ENCODE results near the gene SSTR5.

SSTR5 gene

DNA sequence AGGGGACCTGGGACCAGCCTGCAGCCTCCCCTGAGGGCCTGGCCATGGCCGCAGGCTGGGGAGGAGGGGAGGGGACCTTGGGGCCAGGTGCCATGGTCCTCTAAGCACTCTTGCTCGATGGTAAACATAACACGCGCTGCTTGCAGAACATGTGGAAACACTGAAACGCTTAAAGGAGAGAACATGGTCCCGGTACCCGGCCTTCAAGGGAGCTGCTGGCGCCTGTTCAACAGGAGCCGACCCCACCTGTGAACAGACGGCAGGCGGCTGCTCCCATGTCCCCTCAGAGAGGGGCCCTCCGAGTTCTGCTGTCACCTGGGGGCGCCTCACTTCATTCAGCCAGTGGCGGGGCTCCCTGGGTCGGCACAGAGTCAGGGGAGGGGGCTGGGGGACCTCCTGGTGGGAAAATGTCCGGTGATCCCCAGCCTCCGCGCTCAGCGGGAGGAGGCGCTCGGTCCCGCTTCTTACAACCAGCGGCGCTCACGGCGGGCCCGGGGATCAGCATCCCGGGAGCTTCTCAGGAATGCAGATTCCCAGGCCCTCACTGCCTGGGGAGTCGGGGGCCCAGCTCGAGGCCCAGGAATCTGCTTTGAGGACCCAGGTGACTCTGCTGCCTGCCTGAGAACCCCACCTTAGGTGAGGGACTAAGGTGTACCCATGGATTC is 854 bp upstream of the SSTR5 start:
- Mint-ChIP-seq H3K27me3 (peaks cover 65% of the 10 kb centered on the region), H3K4me3 (no peak overlapping the region), H3K36me3 (peaks cover 5% of the 10 kb centered on the region), H3K27ac (no peak overlapping the region), H3K9me3 (peaks cover 2% of the 10 kb centered on the region), H3K4me1 (peaks cover 4% of the 10 kb centered on the region)
- no peak for ATAC-seq

- no peak for ATAC-seq
- Mint-ChIP-seq H3K36me3 (peaks cover 5% of the 10 kb centered on the region), H3K4me1 (peaks cover 4% of the 10 kb centered on the region), H3K27ac (no peak overlapping the region), H3K4me3 (no peak overlapping the region), H3K9me3 (no peaks in the 10 kb centered on the region), H3K27me3 (peaks cover 65% of the 10 kb centered on the region)
Observed at GRCh38 chr16:1073262-1073558, 663 bp downstream of the SSTR5 start.

DNA sequence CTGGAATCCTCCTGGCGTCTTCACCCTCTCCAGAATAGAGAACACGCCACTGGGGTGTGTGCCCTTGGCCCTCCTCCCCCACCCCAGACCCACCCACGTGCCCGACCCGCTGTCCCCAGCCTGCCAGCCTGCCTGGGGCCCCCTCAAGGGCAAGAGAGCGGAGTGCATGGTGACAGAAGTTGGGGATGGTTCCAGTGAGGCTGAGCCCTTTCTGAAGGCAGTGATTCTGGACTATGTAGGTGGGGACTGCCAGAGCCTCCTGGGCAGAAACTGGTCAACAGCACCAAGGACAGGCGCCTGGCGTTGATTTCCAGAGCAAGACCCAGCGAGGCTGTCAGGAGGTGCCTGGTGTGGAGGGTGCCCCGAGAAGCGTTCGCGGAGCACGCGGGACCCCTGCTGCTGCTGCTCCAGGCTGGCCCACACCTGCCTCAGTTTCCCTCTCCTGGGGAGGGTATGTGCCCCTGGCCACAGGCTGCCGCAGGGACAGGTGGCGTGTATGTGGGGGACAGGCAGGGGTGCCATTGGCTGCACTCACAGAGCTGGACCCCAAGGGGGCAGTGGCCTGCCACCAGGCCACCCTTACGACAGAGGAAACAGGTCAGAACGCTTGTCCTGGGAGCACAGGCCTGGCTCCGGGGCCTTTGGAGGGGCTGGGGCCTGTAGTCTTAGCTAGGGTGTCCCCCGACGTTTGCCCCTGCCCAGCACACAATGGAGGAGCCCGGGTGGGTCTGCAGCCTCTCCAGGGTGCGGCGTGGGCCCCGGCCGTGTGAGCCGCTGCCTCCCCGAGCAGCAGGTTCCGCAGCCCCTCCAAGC is 1.2 kb downstream of the SSTR5 start:
- no peak overlapping the region for H3K4me3 Mint-ChIP-seq
- no peak overlapping the region for H3K27ac Mint-ChIP-seq
- H3K36me3 Mint-ChIP-seq, result peaks cover 5% of the 10 kb centered on the region
- no peak for ATAC-seq
- peaks cover 63% of the 10 kb centered on the region for H3K27me3 Mint-ChIP-seq
- H3K4me1 Mint-ChIP-seq, result peaks cover 4% of the 10 kb centered on the region
- H3K9me3 Mint-ChIP-seq, result no peaks in the 10 kb centered on the region

- Mint-ChIP-seq H3K36me3 (peaks cover 5% of the 10 kb centered on the region), H3K4me3 (no peak overlapping the region), H3K9me3 (no peaks in the 10 kb centered on the region), H3K27me3 (peaks cover 58% of the 10 kb centered on the region), H3K27ac (no peak overlapping the region), H3K4me1 (peaks cover 4% of the 10 kb centered on the region)
- no peak for ATAC-seq
Observed at GRCh38 chr16:1074379-1074649, 1.8 kb downstream of the SSTR5 start.

DNA sequence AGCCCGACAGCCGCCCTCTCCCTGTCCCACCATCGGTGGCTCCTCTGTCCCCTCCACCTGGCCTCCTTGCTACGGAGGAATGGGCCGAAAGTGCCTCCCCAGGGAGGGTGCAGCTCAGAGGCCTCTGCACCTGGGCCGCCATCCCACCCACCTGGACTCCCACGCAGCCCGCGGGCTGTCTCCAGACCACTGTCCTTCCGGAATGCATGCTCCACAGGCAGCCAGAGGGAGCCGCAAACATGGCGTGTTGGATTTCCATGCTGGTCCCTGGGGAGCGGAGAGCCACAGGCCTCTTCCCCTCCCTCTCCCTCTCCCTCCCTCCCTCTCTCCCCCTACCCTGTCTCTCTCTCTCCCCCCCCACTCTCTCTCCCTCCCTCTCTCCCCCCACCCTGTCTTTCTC is 3.0 kb downstream of the SSTR5 start:
- Mint-ChIP-seq H3K36me3 (peaks cover 5% of the 10 kb centered on the region), H3K27ac (no peak overlapping the region), H3K4me1 (no peaks in the 10 kb centered on the region), H3K4me3 (no peak overlapping the region), H3K9me3 (no peaks in the 10 kb centered on the region), H3K27me3 (peaks cover 47% of the 10 kb centered on the region)
- ATAC-seq, result no peak

DNA sequence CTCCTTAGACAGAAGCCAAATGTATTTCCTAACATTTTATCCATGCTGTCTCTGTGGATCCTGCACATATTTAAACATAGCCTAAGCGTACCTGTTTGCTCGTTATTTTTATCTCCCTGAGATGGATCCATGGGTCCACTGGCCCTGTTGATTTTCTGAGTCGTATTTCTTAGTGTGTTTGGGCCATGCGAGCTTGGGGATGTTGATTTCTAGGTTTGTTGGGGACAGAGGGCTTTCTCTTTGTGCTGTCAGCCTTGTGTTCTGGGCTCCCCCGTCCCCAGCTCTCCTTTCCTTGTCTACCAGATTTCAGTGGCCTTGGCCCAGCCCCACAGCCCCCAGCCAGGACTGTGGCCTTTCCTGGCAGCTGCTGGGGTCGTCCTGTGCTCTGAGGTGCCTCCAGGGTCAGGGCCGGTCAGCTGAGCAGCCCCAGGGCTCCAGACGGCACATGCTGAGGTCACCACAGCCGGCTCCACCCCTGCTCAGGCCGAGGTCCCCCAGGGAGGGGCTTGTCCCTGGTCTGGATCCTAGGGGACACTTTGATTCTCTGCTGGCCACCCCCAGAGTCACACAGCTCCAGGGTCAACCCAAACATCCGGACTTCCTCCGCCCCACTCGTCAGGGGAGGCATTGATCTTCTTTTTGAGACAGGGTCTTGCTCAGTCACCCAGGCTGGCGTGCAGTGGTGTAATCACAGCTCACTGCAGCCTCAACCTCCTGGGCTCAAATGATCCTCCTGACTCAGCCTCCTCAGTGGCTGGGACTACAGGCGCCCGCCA is 4.4 kb downstream of the SSTR5 start:
- Mint-ChIP-seq H3K4me3 (no peak overlapping the region), H3K36me3 (peaks cover 5% of the 10 kb centered on the region), H3K4me1 (no peaks in the 10 kb centered on the region), H3K27ac (no peak overlapping the region), H3K9me3 (no peaks in the 10 kb centered on the region), H3K27me3 (peaks cover 37% of the 10 kb centered on the region)
- ATAC-seq, result no peak

DNA sequence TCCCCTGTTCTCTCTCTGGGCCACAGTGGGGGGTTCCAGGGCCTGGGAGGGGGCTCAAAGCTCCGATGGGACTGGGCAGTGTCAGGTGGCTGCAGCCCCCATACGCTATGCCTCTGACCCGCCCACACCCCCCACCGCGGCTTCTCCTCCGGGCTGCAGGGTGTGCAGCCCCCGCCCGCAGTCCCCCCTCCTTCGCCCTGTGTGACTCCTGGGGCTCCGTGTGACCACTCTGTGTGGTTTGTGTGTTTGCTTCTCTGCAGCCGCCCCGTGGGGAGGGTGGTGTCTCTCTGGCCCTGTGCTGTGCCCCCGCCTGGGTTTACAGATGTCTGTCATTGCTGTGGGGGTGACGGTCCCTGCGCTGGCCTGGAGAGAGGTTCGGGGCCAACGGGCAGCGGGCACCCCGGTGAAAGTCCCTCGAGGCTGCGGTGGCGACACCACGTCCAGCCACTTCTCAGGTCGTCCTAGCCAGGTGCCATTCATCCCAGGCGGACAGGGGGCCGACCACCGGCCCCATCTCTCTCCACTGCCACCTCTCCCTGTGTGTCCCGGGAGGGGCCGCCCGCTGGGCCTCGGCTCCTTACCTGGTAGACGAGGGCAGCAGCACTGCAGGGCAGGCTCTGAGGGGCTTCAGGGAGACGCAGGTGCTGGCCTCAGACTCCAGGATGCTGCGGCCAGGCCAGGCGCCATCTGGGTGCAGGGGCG is 5.5 kb downstream of the SSTR5 start:
- Mint-ChIP-seq H3K4me3 (no peak overlapping the region), H3K9me3 (no peaks in the 10 kb centered on the region), H3K36me3 (peaks cover 5% of the 10 kb centered on the region), H3K27me3 (peaks cover 40% of the 10 kb centered on the region), H3K4me1 (no peaks in the 10 kb centered on the region), H3K27ac (no peak overlapping the region)
- ATAC-seq, result no peak

DNA sequence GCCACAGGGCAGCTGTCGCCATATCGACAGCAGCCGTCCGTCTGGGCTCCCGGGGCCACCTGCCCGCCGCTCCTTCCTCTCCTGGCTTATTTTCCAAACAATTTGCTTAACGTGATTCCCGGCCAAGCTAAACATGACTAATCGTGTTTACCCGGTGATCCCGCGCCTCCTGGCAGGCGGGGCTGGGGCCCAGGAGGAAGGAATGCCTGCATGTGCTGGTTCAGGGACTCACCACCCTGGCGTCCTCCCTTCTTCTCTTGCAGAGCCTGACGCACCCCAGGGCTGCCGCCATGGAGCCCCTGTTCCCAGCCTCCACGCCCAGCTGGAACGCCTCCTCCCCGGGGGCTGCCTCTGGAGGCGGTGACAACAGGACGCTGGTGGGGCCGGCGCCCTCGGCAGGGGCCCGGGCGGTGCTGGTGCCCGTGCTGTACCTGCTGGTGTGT is 6.1 kb downstream of the SSTR5 start:
- peaks cover 42% of the 10 kb centered on the region for H3K27me3 Mint-ChIP-seq
- no peak overlapping the region for H3K27ac Mint-ChIP-seq
- no peaks in the 10 kb centered on the region for H3K4me1 Mint-ChIP-seq
- H3K36me3 Mint-ChIP-seq, result peaks cover 5% of the 10 kb centered on the region
- no peak overlapping the region for H3K4me3 Mint-ChIP-seq
- no peak for ATAC-seq
- no peaks in the 10 kb centered on the region for H3K9me3 Mint-ChIP-seq

DNA sequence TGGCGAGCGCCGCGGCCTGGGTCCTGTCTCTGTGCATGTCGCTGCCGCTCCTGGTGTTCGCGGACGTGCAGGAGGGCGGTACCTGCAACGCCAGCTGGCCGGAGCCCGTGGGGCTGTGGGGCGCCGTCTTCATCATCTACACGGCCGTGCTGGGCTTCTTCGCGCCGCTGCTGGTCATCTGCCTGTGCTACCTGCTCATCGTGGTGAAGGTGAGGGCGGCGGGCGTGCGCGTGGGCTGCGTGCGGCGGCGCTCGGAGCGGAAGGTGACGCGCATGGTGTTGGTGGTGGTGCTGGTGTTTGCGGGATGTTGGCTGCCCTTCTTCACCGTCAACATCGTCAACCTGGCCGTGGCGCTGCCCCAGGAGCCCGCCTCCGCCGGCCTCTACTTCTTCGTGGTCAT is 6.8 kb downstream of the SSTR5 start:
- Mint-ChIP-seq H3K4me3 (no peak overlapping the region), H3K9me3 (peaks cover 6% of the 10 kb centered on the region), H3K36me3 (peaks cover 10% of the 10 kb centered on the region), H3K27me3 (peaks cover 49% of the 10 kb centered on the region), H3K27ac (no peak overlapping the region), H3K4me1 (no peaks in the 10 kb centered on the region)
- no peak for ATAC-seq

DNA sequence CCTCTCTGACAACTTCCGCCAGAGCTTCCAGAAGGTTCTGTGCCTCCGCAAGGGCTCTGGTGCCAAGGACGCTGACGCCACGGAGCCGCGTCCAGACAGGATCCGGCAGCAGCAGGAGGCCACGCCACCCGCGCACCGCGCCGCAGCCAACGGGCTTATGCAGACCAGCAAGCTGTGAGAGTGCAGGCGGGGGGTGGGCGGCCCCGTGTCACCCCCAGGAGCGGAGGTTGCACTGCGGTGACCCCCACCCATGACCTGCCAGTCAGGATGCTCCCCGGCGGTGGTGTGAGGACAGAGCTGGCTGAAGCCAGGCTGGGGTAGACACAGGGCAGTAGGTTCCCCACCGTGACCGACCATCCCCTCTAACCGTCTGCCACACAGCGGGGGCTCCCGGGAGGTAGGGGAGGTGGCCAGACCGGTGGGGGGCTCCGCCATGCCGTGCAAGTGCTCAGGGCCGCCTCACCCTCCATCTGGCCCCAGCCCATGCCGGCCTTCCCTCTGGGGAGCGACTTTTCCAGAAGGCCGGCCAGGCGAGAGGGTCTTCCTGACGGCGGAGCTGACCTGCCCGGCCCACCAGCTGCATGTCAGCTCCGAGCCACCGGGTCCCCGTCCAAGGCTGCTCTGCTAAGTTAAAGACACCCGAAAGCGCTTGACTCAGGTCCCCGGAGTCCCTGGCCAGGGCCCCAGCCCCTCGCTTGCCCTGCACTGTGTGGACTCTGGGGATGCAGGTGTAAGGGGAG is 7.4 kb downstream of the SSTR5 start:
- peaks cover 11% of the 10 kb centered on the region for H3K9me3 Mint-ChIP-seq
- peaks cover 13% of the 10 kb centered on the region for H3K36me3 Mint-ChIP-seq
- H3K4me1 Mint-ChIP-seq, result no peaks in the 10 kb centered on the region
- H3K27ac Mint-ChIP-seq, result no peak overlapping the region
- no peak for ATAC-seq
- H3K27me3 Mint-ChIP-seq, result peaks cover 50% of the 10 kb centered on the region
- no peak overlapping the region for H3K4me3 Mint-ChIP-seq

GRCh38 chr16:1080801-1081733 is 8.5 kb downstream of the SSTR5 start:
- peaks cover 23% of the 10 kb centered on the region for H3K36me3 Mint-ChIP-seq
- ATAC-seq, result no peak
- H3K27me3 Mint-ChIP-seq, result peaks cover 58% of the 10 kb centered on the region
- no peaks in the 10 kb centered on the region for H3K4me1 Mint-ChIP-seq
- peaks cover 21% of the 10 kb centered on the region for H3K9me3 Mint-ChIP-seq
- H3K27ac Mint-ChIP-seq, result no peak overlapping the region
- no peak overlapping the region for H3K4me3 Mint-ChIP-seq

- peaks cover 51% of the 10 kb centered on the region for H3K27me3 Mint-ChIP-seq
- no peak overlapping the region for H3K27ac Mint-ChIP-seq
- peaks cover 21% of the 10 kb centered on the region for H3K9me3 Mint-ChIP-seq
- ATAC-seq, result no peak
- H3K4me3 Mint-ChIP-seq, result no peak overlapping the region
- peaks cover 18% of the 10 kb centered on the region for H3K36me3 Mint-ChIP-seq
- H3K4me1 Mint-ChIP-seq, result no peaks in the 10 kb centered on the region
Observed at GRCh38 chr16:1081734-1082265, 9.3 kb downstream of the SSTR5 start.

- H3K4me3 Mint-ChIP-seq, result no peak overlapping the region
- peaks cover 18% of the 10 kb centered on the region for H3K36me3 Mint-ChIP-seq
- peaks cover 51% of the 10 kb centered on the region for H3K27me3 Mint-ChIP-seq
- no peaks in the 10 kb centered on the region for H3K4me1 Mint-ChIP-seq
- no peak overlapping the region for H3K27ac Mint-ChIP-seq
- peaks cover 21% of the 10 kb centered on the region for H3K9me3 Mint-ChIP-seq
- ATAC-seq, result no peak
Observed at GRCh38 chr16:1082266-1082951, 9.9 kb downstream of the SSTR5 start.

All from stimulated activated memory B cell treated with anti-CD40 and anti-IgM and Interleukin-4, amounts not matched to agents 10 μg/mL and 1 μg/mL and 100 μg/mL, for 72 hours (primary cell).